KMS-11 (cell line): ENCODE data around the gene MZF1.
A peak's percentile ranks its signal among the peaks of the same experiment; 100 is the strongest.

ENCODE experiments used
- H2AFZ ChIP-seq: fragments of 200-600 bp; sonication (generic); 2 replicates; pipeline ENCODE4 v1.6.1; 2016; ENCODE audit warnings: antibody characterized with exemption, mixed run types, low read depth
- H3K27ac ChIP-seq: fragments of 200-600 bp; sonication (generic); 2 replicates; pipeline ENCODE4 v1.6.1; 2016; ENCODE audit warnings: mild to moderate bottlenecking, mixed run types
- H3K27me3 ChIP-seq: fragments of 200-600 bp; sonication (generic); 2 replicates; pipeline ENCODE4 v1.6.1; 2017; ENCODE audit warnings: mild to moderate bottlenecking, low read depth, mixed run types, moderate library complexity; ENCODE audit not compliant: insufficient read depth
- H3K36me3 ChIP-seq: fragments of 200-600 bp; sonication (generic); 2 replicates; pipeline ENCODE4 v1.6.1; 2017; ENCODE audit warnings: mild to moderate bottlenecking, mixed run types; ENCODE audit not compliant: insufficient read depth
- H3K4me1 ChIP-seq: fragments of 200-600 bp; sonication (generic); 2 replicates; pipeline ENCODE4 v1.6.1; 2016; ENCODE audit warnings: mild to moderate bottlenecking, low read depth, mixed run types; ENCODE audit not compliant: poor library complexity, severe bottlenecking
- H3K4me2 ChIP-seq: fragments of 200-600 bp; sonication (generic); 2 replicates; pipeline ENCODE4 v1.7.0; 2016; ENCODE audit warnings: mild to moderate bottlenecking, mixed run types
- H3K4me3 ChIP-seq: fragments of 200-600 bp; sonication (generic); IDR thresholded peaks from 2 replicates; pipeline ENCODE4 v1.6.1; 2017; ENCODE audit warnings: low read depth, low read length, mixed read lengths; ENCODE audit not compliant: insufficient read depth
- H3K79me2 ChIP-seq: fragments of 200-600 bp; sonication (generic); 2 replicates; pipeline ENCODE4 v1.6.1; 2016; ENCODE audit warnings: low read depth, mixed run types; ENCODE audit not compliant: insufficient read depth
- H3K9ac ChIP-seq: fragments of 200-600 bp; sonication (generic); 2 replicates; pipeline ENCODE4 v1.6.1; 2016; ENCODE audit warnings: mild to moderate bottlenecking, mixed run types
- H4K20me1 ChIP-seq: fragments of 200-600 bp; sonication (generic); 2 replicates; pipeline ENCODE4 v1.6.1; 2016; ENCODE audit warnings: mild to moderate bottlenecking, mixed run types; ENCODE audit not compliant: insufficient read depth
- TF ChIP-seq, protein P1 (sequence below): fragments of 200-600 bp; sonication (generic); conservative IDR thresholded peaks from 2 replicates; pipeline ENCODE4 v1.6.1; 2017; ENCODE audit warnings: low read depth, mild to moderate bottlenecking, antibody characterized with exemption, low read length, moderate library complexity, mixed read lengths

Gene MZF1

DNA sequence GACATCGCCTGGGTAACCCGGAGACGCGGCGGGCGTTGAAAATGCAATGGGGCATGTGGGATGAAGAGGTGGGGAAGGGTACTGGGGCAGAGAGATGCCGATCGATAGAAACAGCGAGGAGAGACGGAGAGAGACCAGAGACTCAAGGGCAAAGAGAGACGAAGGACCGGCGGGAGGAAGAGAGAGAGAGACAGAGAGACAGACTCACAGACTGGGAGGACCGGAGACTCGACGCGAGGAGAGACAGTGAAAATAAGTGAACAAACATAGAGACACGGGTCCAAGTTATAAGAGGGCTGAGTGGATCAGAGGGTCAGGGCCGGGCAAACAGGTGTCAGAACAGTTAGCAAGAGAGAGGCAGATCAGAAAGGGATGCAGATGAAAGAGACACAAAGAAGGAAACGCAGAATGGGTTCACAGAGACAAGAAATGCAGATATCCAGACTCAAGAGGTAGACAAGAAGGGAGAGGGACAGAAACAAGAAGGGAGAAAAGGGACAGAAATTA is 576 bp upstream of the MZF1 start:
- Histone ChIP-seq H3K27me3 (no peaks in the 10 kb centered on the region), H3K36me3 (no peaks in the 10 kb centered on the region), H2AFZ (peak overlapping the region; percentile 58), H4K20me1 (no peaks in the 10 kb centered on the region), H3K9ac (peak overlapping the region; percentile 67; the same call in 1 of the 2 replicates), H3K4me3 (no peak overlapping the region), H3K27ac (peak overlapping the region; percentile 80), H3K4me1 (peaks cover 27% of the 10 kb centered on the region), H3K4me2 (peak overlapping the region; percentile 84), H3K79me2 (peaks cover 17% of the 10 kb centered on the region; the same call in 1 of the 2 replicates)
- TF ChIP-seq, protein P1, sequence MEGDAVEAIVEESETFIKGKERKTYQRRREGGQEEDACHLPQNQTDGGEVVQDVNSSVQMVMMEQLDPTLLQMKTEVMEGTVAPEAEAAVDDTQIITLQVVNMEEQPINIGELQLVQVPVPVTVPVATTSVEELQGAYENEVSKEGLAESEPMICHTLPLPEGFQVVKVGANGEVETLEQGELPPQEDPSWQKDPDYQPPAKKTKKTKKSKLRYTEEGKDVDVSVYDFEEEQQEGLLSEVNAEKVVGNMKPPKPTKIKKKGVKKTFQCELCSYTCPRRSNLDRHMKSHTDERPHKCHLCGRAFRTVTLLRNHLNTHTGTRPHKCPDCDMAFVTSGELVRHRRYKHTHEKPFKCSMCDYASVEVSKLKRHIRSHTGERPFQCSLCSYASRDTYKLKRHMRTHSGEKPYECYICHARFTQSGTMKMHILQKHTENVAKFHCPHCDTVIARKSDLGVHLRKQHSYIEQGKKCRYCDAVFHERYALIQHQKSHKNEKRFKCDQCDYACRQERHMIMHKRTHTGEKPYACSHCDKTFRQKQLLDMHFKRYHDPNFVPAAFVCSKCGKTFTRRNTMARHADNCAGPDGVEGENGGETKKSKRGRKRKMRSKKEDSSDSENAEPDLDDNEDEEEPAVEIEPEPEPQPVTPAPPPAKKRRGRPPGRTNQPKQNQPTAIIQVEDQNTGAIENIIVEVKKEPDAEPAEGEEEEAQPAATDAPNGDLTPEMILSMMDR = no peak

DNA sequence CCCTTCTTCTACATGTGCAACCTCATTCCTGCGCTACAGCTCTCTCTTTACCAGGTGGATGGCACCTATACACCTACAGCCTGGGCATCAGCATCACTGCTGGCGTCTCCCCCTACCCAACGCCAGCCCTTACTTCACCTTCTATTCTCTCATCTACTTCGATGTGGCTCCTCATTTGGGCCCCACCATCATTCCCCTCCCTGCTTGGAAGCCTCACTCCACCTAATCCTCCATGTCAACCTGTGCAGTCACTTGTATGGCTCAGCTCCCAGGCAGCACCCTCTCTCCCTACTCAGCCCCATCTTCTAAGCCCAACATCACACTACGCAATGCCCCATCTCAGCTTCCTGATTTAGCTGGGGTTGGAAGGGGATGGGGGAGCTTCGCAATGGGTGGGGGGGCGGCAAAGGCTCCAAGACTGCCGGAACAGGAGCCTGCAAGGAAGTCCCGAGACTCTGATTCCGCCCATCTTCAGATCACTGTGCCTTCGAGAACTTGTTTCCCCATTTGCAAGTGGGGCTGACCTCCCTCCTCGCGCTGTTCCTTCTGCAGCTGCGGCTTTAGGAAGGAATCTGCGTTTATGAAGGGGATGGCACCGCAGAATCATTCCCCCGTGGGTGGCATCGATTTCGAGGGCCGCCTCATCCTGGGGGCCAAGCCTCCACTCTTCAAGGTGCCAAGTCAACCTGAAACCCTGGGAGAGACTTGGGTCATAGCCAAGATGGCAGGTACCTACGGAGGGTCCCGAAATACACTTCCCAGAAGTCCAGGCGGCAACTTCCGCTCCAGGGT is 913 bp downstream of the MZF1 start:
- H3K4me2 ChIP-seq = peak overlapping the region; percentile 65
- no peaks in the 10 kb centered on the region for H4K20me1 ChIP-seq
- H3K79me2 ChIP-seq = 0 out of 2 replicates have a peak, but pooled peaks cover 5% of the 10 kb centered on the region
- peak overlapping the region; percentile 67; the same call in 1 of the 2 replicates for H3K9ac ChIP-seq
- H3K4me1 ChIP-seq = peaks cover 23% of the 10 kb centered on the region
- no peaks in the 10 kb centered on the region for H3K27me3 ChIP-seq
- peak overlapping the region; percentile 80; the same call in 1 of the 2 replicates for H3K27ac ChIP-seq
- no peaks in the 10 kb centered on the region for H3K36me3 ChIP-seq
- H2AFZ ChIP-seq = peak overlapping the region; percentile 58; the same call in 1 of the 2 replicates
- no peak overlapping the region for H3K4me3 ChIP-seq
- TF ChIP-seq, protein P1 = no peak

DNA sequence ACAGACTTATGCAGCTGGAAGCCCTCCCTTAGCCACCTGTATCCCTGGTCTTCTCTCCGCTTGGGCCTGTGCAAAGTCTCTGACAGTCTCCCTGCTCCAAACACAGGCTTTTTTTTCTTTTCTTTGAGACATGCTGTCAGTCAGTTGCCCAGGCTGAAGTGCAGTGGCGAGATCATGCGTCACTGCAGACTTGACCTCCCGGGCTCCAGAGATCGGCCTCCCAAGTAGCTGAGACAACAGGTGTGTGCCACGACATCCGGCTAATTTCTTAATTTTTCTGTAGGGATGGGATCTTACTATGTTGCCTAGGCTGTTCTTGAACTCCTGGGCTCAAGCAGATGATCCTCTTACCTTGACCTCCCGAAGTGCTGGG is 1.6 kb downstream of the MZF1 start:
- Histone ChIP-seq H3K4me2 (peak overlapping the region; percentile 65), H3K9ac (no peak overlapping the region), H3K27ac (no peak overlapping the region), H2AFZ (no peak overlapping the region), H3K4me3 (no peak overlapping the region), H3K79me2 (no peaks in the 10 kb centered on the region), H4K20me1 (no peaks in the 10 kb centered on the region), H3K36me3 (no peaks in the 10 kb centered on the region), H3K27me3 (no peaks in the 10 kb centered on the region), H3K4me1 (peaks cover 19% of the 10 kb centered on the region)
- TF ChIP-seq, protein P1 = no peak

DNA sequence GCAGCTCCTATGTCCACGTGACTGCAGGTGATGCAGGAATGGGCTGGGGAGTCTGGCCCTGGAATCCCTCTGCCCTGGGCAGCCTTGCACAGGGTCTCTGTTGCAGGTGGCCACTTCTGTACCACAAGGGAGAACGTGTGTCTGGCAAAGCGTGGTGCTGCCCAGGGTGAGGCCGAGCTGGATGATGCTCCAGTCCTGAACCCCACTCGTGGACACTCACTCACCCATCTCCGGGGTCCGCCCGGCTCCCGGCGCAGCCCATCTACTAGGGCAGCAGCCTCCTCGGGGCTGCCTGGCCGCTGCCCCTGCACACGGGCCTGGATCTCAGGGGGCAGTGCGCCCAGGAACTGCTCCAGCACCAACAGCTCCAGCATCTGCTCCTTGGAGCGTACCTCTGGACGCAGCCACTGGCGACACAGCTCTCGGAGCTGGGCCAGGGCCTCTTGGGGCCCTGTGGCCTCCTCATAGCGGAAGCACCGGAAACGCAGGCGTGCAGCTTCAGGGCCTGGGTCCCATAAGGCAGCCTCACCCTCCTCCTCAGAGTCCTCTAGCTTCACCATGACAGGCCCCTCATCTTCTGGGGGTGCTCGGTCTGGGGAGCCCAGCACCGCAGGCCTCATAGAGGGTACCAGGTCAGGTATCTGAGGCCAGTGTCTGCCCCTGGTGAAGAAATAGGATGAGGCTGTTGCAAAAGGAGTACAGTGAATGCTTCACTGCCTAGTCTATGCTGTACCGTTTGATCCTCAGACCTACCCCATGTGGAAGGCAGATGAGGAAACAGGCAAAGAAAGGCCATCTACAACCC is 2.2 kb downstream of the MZF1 start:
- TF ChIP-seq, protein P1 = no peak
- H3K79me2 ChIP-seq = no peaks in the 10 kb centered on the region
- H3K36me3 ChIP-seq = no peaks in the 10 kb centered on the region
- peaks cover 17% of the 10 kb centered on the region for H3K4me1 ChIP-seq
- no peak overlapping the region for H3K9ac ChIP-seq
- H4K20me1 ChIP-seq = no peaks in the 10 kb centered on the region
- no peak overlapping the region for H2AFZ ChIP-seq
- H3K27me3 ChIP-seq = no peaks in the 10 kb centered on the region
- no peak overlapping the region for H3K4me2 ChIP-seq
- no peak overlapping the region for H3K4me3 ChIP-seq
- no peak overlapping the region for H3K27ac ChIP-seq
